H1 (cell line): ENCODE results near the gene SEC14L5. TPM values are rescaled to one million over a fixed set of nuclear protein-coding genes. Genes with fewer than 3 reads are reported as not detected.

Experiments used
- CTCF ChIA-PET: fragments of 300-600 bp; sonication (Branson Sonifier 250); formaldehyde crosslinking; loops from one replicate; lab custom pipeline; 2021; ENCODE audit not compliant: partially characterized antibody; lab: Charles Lee
- POLR2A ChIA-PET: fragments of 300-600 bp; sonication (Branson Sonifier 250); formaldehyde crosslinking; loops from one replicate; lab custom pipeline; 2021; ENCODE audit warnings: inconsistent platforms; ENCODE audit not compliant: partially characterized antibody; lab: Charles Lee
- DNase-seq, 2 experiments: peaks; one replicate each; pipeline versions ENCODE4 v3.0.0 to v3.0.0-alpha.2; 2010 to 2022; ENCODE audit warnings: low spot score in 2 of 2, low read depth in 1 of 2, mixed read lengths in 1 of 2
- FAIRE-seq: peaks from 2 replicates; lab custom pipeline; 2011; peaks lifted over from hg19 to GRCh38; lab: Jason Lieb, UNC
- H2AFZ ChIP-seq: 2 replicates; pipeline ENCODE4 v1.8.1; 2012; ENCODE audit warnings: low read length, inconsistent platforms
- H2AK5ac ChIP-seq: 2 replicates; pipeline ENCODE4 v1.6.1; 2013; ENCODE audit warnings: low read depth, low read length
- H2BK120ac ChIP-seq: replicated peaks from 2 replicates; pipeline ENCODE3; 2013; ENCODE audit warnings: low read depth, low read length, inconsistent platforms
- H2BK12ac ChIP-seq: 2 replicates; pipeline ENCODE4 v1.6.1; 2013; ENCODE audit warnings: low read depth, low read length
- H2BK15ac ChIP-seq: 2 replicates; pipeline ENCODE4 v1.6.1; 2013; ENCODE audit warnings: low read length
- H2BK20ac ChIP-seq: 2 replicates; pipeline ENCODE4 v1.6.1; 2013; ENCODE audit warnings: low read length
- H2BK5ac ChIP-seq: 2 replicates; pipeline ENCODE4 v1.6.1; 2013; ENCODE audit warnings: low read depth, low read length
- H3K14ac ChIP-seq: 2 replicates; pipeline ENCODE4 v1.6.1; 2013; ENCODE audit warnings: inconsistent platforms; ENCODE audit not compliant: insufficient read length
- H3K18ac ChIP-seq: 2 replicates; pipeline ENCODE4 v1.6.1; 2013; ENCODE audit warnings: low read length; ENCODE audit errors: extremely low read depth
- H3K23ac ChIP-seq: 2 replicates; pipeline ENCODE4 v1.6.1; 2013; ENCODE audit warnings: inconsistent platforms; ENCODE audit not compliant: insufficient read length
- H3K23me2 ChIP-seq: 2 replicates; pipeline ENCODE4 v1.6.1; 2013; ENCODE audit warnings: low read depth, low read length
- H3K27ac ChIP-seq: 2 replicates; pipeline ENCODE4 v1.6.1; 2011; ENCODE audit warnings: low read depth, low read length, inconsistent platforms
- H3K27me3 ChIP-seq, 4 experiments: replicated peaks in 1 of 4; 1 replicate in 1 of 4; 2 replicates in 3 of 4; pipeline versions ENCODE4 v1.6.1 to v1.8.1; 2011 to 2013; ENCODE audit warnings: low read length in 3 of 4, mild to moderate bottlenecking in 3 of 4, inconsistent platforms in 2 of 4, mixed read lengths in 2 of 4, moderate library complexity in 1 of 4; ENCODE audit not compliant: control insufficient read depth in 3 of 4, insufficient read depth in 3 of 4; ENCODE audit errors: extremely low read depth in 1 of 4
- H3K36me3 ChIP-seq, 4 experiments: 2 replicates each; pipeline versions ENCODE4 v1.6.1 to v1.8.1; 2011 to 2013; ENCODE audit warnings: mild to moderate bottlenecking in 4 of 4, low read length in 3 of 4, moderate library complexity in 2 of 4, control low read depth in 1 of 4, inconsistent platforms in 1 of 4; ENCODE audit not compliant: insufficient read depth in 4 of 4, control insufficient read depth in 2 of 4
- H3K4ac ChIP-seq: replicated peaks from 2 replicates; pipeline ENCODE3; 2013; ENCODE audit warnings: low read length, low read depth, mixed read lengths, inconsistent platforms; ENCODE audit not compliant: insufficient read length
- H3K4me1 ChIP-seq, 4 experiments: replicated peaks in 1 of 4; 1 replicate in 1 of 4; 2 replicates in 3 of 4; pipeline versions ENCODE4 v1.6.1 to v1.8.1; 2011 to 2013; ENCODE audit warnings: low read length in 3 of 4, inconsistent platforms in 2 of 4, mixed read lengths in 1 of 4; ENCODE audit not compliant: insufficient read depth in 4 of 4, control insufficient read depth in 3 of 4
- H3K4me2 ChIP-seq, 2 experiments: 2 replicates each; pipeline versions ENCODE4 v1.6.1 to v1.8.1; 2011 to 2013; ENCODE audit warnings: low read depth in 2 of 2, low read length in 2 of 2, control low read depth in 1 of 2, inconsistent platforms in 1 of 2, mild to moderate bottlenecking in 1 of 2; ENCODE audit not compliant: insufficient read depth in 1 of 2
- H3K4me3 ChIP-seq, 4 experiments: fragments of 200-600, 300-600 bp in 1 of 4; sonication (generic), shearing (Covaris generic), sonication (Bioruptor Twin) in 1 of 4; 2 replicates each; pipeline versions ENCODE4 v1.5.1 to v1.8.1; 2011 to 2016; ENCODE audit warnings: low read length in 4 of 4, low read depth in 3 of 4, control low read depth in 2 of 4, inconsistent platforms in 2 of 4, mild to moderate bottlenecking in 2 of 4, mixed read lengths in 1 of 4, moderate library complexity in 1 of 4; ENCODE audit not compliant: insufficient read depth in 2 of 4; ENCODE audit errors: extremely low read depth in 1 of 4
- H3K56ac ChIP-seq: replicated peaks from 2 replicates; pipeline ENCODE3; 2013; ENCODE audit warnings: low read depth, mild to moderate bottlenecking, mixed read lengths, low read length, inconsistent platforms; ENCODE audit not compliant: insufficient read length
- H3K79me1 ChIP-seq: 2 replicates; pipeline ENCODE4 v1.6.1; 2013; ENCODE audit warnings: low read depth, low read length, control low read depth
- H3K79me2 ChIP-seq, 2 experiments: 2 replicates each; pipeline versions ENCODE4 v1.6.1 to v1.8.1; 2012 to 2013; ENCODE audit warnings: low read length in 2 of 2, mild to moderate bottlenecking in 2 of 2, inconsistent platforms in 1 of 2; ENCODE audit not compliant: insufficient read depth in 2 of 2, control insufficient read depth in 1 of 2
- H3K9ac ChIP-seq, 4 experiments: replicated peaks in 1 of 4; 1 replicate in 1 of 4; 2 replicates in 3 of 4; pipeline versions ENCODE4 v1.6.1 to v1.8.1; 2011 to 2013; ENCODE audit warnings: low read depth in 3 of 4, low read length in 3 of 4, control low read depth in 2 of 4, mild to moderate bottlenecking in 2 of 4, moderate library complexity in 2 of 4, inconsistent platforms in 1 of 4; ENCODE audit errors: extremely low read depth in 1 of 4
- H3K9me3 ChIP-seq, 2 experiments: 2 replicates each; pipeline versions ENCODE4 v1.6.1 to v1.8.1; 2012 to 2013; ENCODE audit warnings: mild to moderate bottlenecking in 2 of 2, moderate library complexity in 2 of 2, control low read depth in 1 of 2, inconsistent platforms in 1 of 2, low read depth in 1 of 2, low read length in 1 of 2, mixed read lengths in 1 of 2; ENCODE audit not compliant: insufficient read depth in 2 of 2
- H4K20me1 ChIP-seq, 2 experiments: replicated peaks in 1 of 2; 2 replicates each; pipeline versions ENCODE3 to v1.8.1; 2011 to 2013; ENCODE audit warnings: inconsistent platforms in 2 of 2, low read length in 2 of 2, mild to moderate bottlenecking in 1 of 2; ENCODE audit not compliant: insufficient read depth in 2 of 2, control insufficient read depth in 1 of 2
- H4K5ac ChIP-seq: 2 replicates; pipeline ENCODE4 v1.6.1; 2013; ENCODE audit warnings: low read length, low read depth, mixed read lengths, inconsistent platforms; ENCODE audit not compliant: insufficient read length
- H4K8ac ChIP-seq: 2 replicates; pipeline ENCODE4 v1.8.0; 2013; ENCODE audit warnings: mild to moderate bottlenecking, moderate library complexity, low read length, inconsistent platforms; ENCODE audit not compliant: insufficient read depth; ENCODE audit errors: extremely low read depth
- H4K91ac ChIP-seq: replicated peaks from 2 replicates; pipeline ENCODE3; 2013; ENCODE audit warnings: low read length, mixed read lengths, inconsistent platforms; ENCODE audit not compliant: insufficient read length
- EP300 ChIP-seq, 2 experiments: IDR thresholded peaks; 1 replicate in 1 of 2; 2 replicates in 1 of 2; pipeline ENCODE4 v1.6.1; 2011 to 2012; ENCODE audit warnings: low read depth in 2 of 2, low read length in 2 of 2, mild to moderate bottlenecking in 2 of 2, borderline replicate concordance in 1 of 2, inconsistent platforms in 1 of 2, moderate library complexity in 1 of 2
- FOSL1 ChIP-seq: IDR thresholded peaks from 2 replicates; pipeline ENCODE4 v1.6.1; 2011; ENCODE audit warnings: mild to moderate bottlenecking, low read depth, low read length, moderate library complexity; ENCODE audit not compliant: insufficient read depth
- KDM5A ChIP-seq: fragments of 200-600 bp; IDR thresholded peaks from 2 replicates; pipeline ENCODE4 v1.7.1; 2012; ENCODE audit warnings: mild to moderate bottlenecking, low read length, inconsistent platforms, mixed read lengths
- PHF8 ChIP-seq: fragments of 200-600 bp; sonication (generic); conservative IDR thresholded peaks from 2 replicates; pipeline ENCODE4 v1.7.1; 2012; ENCODE audit warnings: low read depth, mild to moderate bottlenecking, inconsistent platforms, low read length, moderate library complexity
- POU5F1 ChIP-seq: IDR thresholded peaks from 2 replicates; pipeline ENCODE4 v1.6.1; 2011; ENCODE audit warnings: low read depth, mild to moderate bottlenecking, low read length, moderate library complexity
- RAD21 ChIP-seq, 2 experiments: IDR thresholded peaks in 1 of 2; conservative IDR thresholded peaks in 1 of 2; 2 replicates each; pipeline ENCODE4 v1.6.1; 2011; ENCODE audit warnings: low read depth in 2 of 2, low read length in 2 of 2, improper control_type of control experiment in 1 of 2, inconsistent platforms in 1 of 2, mild to moderate bottlenecking in 1 of 2, moderate library complexity in 1 of 2
- SP4 ChIP-seq: IDR thresholded peaks from 2 replicates; pipeline ENCODE4 v1.6.1; 2012; ENCODE audit warnings: low read length, inconsistent platforms
- WGBS, 2 experiments: shearing (Covaris generic) in 1 of 2; methylation state at CpG; one replicate each; pipeline versions ENCODE4 v1.1.6 to v1.1.7; 2013 to 2015; ENCODE audit warnings: low lambda C conversion rate in 2 of 2, mixed read lengths in 2 of 2, inconsistent platforms in 1 of 2, low coverage in 1 of 2, missing lambda C conversion rate in 1 of 2; ENCODE audit not compliant: insufficient replicate concordance in 2 of 2, insufficient coverage in 1 of 2, insufficient read length in 1 of 2; ENCODE audit errors: extremely low coverage in 1 of 2, missing lambda C conversion rate in 1 of 2; 5-methylcytosine and 5-hydroxymethylcytosine counted together
- polyA plus RNA-seq, 7 experiments: library from polyadenylated mRNA; depleted of rRNA in 3 of 7; stranded (reverse) in 5 of 7; unstranded in 2 of 7; fragments of >200 nt in 5 of 7; fragments of 200-250 nt in 2 of 7; gene quantifications; 1 replicate in 5 of 7; 2 replicates in 1 of 7; 4 replicates in 1 of 7; pipeline versions ENCODE4 v1.2.1 to v1.2.3, GENCODE V29; 2011 to 2013; ENCODE audit warnings: missing spikeins in 2 of 7, mixed read lengths in 2 of 7
- total RNA-seq: library from RNA; stranded (reverse); fragmentation: NEBNext Ultra II Directional; extraction: Animal tissue kit (Norgen Biotek cat#: 25700); gene quantifications from 2 replicates; pipeline ENCODE4 v1.2.1, GENCODE V29; 2021

The SEC14L5 gene
- total and polyA plus RNA-seq, 2 of the 8 experiments (the other 6 are each of a cell fraction or from before 2014, with no cell fraction given) = 1.9 to 3.0 TPM

- Histone ChIP-seq H2AFZ (no peak overlapping the region), H3K27me3 (no peaks in the 10 kb centered on the region), H3K14ac (no peak overlapping the region), H4K5ac (no peak overlapping the region), H3K4ac (no peak overlapping the region), H3K23me2 (no peaks in the 10 kb centered on the region), H4K8ac (no peak overlapping the region), H2AK5ac (no peak overlapping the region), H3K23ac (no peak overlapping the region), H3K4me3 (no peak overlapping the region), H3K4me2 (no peak overlapping the region), H2BK5ac (no peak overlapping the region), H3K79me2 (no peaks in the 10 kb centered on the region), H3K27ac (no peak overlapping the region), H2BK15ac (no peak overlapping the region), H2BK20ac (no peak overlapping the region), H3K9me3 (no peaks in the 10 kb centered on the region), H3K4me1 (peaks cover 0 to 2% (median 0%) of the 10 kb centered on the region in 4 experiments; a peak in 1 of 7 replicates), H4K91ac (no peak overlapping the region), H2BK120ac (no peak overlapping the region), H4K20me1 (no peaks in the 10 kb centered on the region), H3K18ac (no peak overlapping the region), H3K9ac (no peak overlapping the region), H3K56ac (no peak overlapping the region), H2BK12ac (no peak overlapping the region), H3K36me3 (no peaks in the 10 kb centered on the region), H3K79me1 (no peaks in the 10 kb centered on the region)
- no peak for TF ChIP-seq POU5F1
- TF ChIP-seq FOSL1 = no peak
- no peak for TF ChIP-seq PHF8
- no peak for TF ChIP-seq SP4
- TF ChIP-seq EP300 (IDR thresholded peaks at IDR 0.05; ENCODE audit: borderline replicate concordance in 1 of 2, low read depth in 2 of 2, low read length in 2 of 2) = no peak
- no peak for TF ChIP-seq KDM5A
- TF ChIP-seq RAD21 (IDR thresholded peaks at IDR 0.05 in 1 of 2, conservative IDR thresholded peaks at IDR 0.05 in 1 of 2; ENCODE audit: low read depth in 2 of 2, low read length in 2 of 2) = no peak
- no peak for FAIRE-seq
- DNase-seq = no peak
- WGBS, 2 experiments = 82% methylated on average over 9 of the region's 9 CpGs; no CpG with 5 or more reads in 1 of the 2 experiments
- POLR2A ChIA-PET = interaction anchor here (4.2 kb wide), 1 partner anchor 8 kb away, joined by 15 read pairs; no protein-coding TSS in a partner anchor
- CTCF ChIA-PET = interaction anchor here (0.9 to 1.9 kb wide), 4 partner anchors 10 to 66 kb away, joined by 3 to 5 read pairs (median 4); no protein-coding TSS in a partner anchor
Measured at GRCh38 chr16:5018793-5019192, 60.7 kb downstream of the SEC14L5 start.
